ENCODE measurements around the gene FANCC. TPM values are rescaled to one million over a fixed set of nuclear protein-coding genes. Genes with fewer than 3 reads are reported as not detected.
"Not testable (repeated sequence)": the region's sequence is repeated elsewhere in the genome, so short reads cannot be mapped to it uniquely, and the experiment has no call there.

FANCC gene
- total RNA-seq, 4 donors from 2014 or later, result 2.2 to 9.3 (median 6.5) TPM

DNA sequence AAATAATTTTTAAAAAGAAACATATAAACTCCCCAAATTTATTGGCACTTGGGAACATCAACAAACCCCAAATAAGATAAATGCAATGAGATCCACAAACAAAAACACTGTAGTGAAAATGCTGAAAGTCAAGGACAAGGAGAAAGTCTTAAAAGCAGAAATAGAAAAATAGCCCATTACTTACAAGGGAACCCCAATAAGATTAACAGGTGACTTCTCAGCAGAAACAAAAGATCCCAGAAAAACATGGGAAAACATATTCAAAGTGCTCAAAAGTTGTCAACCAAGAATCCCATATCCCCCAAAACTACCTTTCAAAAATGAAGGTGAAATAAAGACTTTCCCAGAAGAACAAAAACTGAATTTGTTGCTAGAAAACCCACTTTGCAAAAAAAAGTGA, 40.0 kb downstream of the FANCC start:
- TF ChIP-seq, protein P1, sequence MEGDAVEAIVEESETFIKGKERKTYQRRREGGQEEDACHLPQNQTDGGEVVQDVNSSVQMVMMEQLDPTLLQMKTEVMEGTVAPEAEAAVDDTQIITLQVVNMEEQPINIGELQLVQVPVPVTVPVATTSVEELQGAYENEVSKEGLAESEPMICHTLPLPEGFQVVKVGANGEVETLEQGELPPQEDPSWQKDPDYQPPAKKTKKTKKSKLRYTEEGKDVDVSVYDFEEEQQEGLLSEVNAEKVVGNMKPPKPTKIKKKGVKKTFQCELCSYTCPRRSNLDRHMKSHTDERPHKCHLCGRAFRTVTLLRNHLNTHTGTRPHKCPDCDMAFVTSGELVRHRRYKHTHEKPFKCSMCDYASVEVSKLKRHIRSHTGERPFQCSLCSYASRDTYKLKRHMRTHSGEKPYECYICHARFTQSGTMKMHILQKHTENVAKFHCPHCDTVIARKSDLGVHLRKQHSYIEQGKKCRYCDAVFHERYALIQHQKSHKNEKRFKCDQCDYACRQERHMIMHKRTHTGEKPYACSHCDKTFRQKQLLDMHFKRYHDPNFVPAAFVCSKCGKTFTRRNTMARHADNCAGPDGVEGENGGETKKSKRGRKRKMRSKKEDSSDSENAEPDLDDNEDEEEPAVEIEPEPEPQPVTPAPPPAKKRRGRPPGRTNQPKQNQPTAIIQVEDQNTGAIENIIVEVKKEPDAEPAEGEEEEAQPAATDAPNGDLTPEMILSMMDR (IDR thresholded peaks at IDR 0.05), result no peak
- TF ChIP-seq POLR2A (IDR thresholded peaks at IDR 0.05), result no peak
- intact Hi-C loops (cut with DNase I), result no loop called here
- Histone ChIP-seq H3K9me3 (peaks cover 0 to 12% (median 0%) of the 10 kb centered on the region in 3 donors), H3K27me3 (no peaks in the 10 kb centered on the region), H3K4me1 (no peaks in the 10 kb centered on the region), H3K36me3 (no peaks in the 10 kb centered on the region), H3K27ac (no peak overlapping the region), H3K4me3 (no peak overlapping the region)
- no peak for DNase-seq

DNA sequence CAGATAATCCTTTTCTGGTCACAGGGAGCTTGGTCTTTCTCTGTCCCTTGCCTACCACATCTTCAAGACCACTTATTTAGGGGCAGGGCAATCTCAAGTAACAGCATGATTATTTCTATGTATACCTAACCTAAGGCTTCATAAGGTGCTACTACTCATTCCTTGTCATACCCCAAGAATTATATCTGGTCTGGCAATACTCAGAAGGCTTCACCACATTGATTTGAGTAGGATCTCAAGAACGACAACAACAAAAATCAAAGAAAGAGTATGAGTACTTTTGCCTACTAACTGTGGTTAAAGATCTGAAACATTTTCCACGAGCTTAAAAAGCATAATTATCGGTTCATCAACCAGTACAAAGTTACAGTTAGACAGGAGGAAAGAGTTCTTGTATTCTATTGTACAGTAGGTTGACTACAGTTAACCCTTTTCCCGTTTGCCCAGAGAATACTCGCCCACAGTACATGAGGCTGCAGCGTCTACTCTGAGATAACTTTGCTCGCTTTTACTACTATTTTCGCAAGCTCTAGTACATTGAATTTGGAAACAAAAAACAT, 41.0 kb downstream of the FANCC start:
- no peak for DNase-seq
- TF ChIP-seq POLR2A (IDR thresholded peaks at IDR 0.05), result no peak
- TF ChIP-seq, protein P1 (IDR thresholded peaks at IDR 0.05), result no peak
- Histone ChIP-seq H3K27ac (no peak overlapping the region), H3K4me1 (no peaks in the 10 kb centered on the region), H3K27me3 (no peaks in the 10 kb centered on the region), H3K9me3 (peaks cover 0 to 11% (median 0%) of the 10 kb centered on the region in 3 donors), H3K36me3 (no peaks in the 10 kb centered on the region), H3K4me3 (no peak overlapping the region)
- WGBS, 2 donors, result 79 to 89% methylated on average over 8 of the region's 8 CpGs
- intact Hi-C loops (cut with DNase I), result no loop called here

DNA sequence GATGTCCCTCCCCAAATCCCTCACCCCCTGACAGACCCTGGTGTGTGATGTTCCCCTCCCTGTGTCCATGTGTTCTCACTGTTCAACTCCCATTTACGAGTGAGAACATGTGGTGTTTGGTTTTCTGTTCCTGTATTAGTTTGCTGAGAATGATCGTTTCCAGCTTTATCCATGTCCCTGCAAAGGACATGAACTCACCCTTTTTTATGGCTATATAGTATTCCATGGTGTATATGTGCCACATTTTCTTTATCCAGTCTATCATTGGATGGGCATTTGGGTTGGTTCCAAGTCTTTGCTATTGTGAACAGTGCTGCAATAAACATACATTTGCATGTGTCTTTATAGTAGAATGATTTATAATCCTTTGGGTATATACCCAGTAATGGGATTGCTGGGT, 43.3 kb downstream of the FANCC start:
- H3K4me3 ChIP-seq; DNase-seq; H3K9me3 ChIP-seq; H3K4me1 ChIP-seq; H3K27ac ChIP-seq; H3K36me3 ChIP-seq; intact Hi-C loops (cut with DNase I); H3K27me3 ChIP-seq: not testable (repeated sequence)
- WGBS, 2 donors, result 95% methylated on average over 2 of the region's 2 CpGs

DNA sequence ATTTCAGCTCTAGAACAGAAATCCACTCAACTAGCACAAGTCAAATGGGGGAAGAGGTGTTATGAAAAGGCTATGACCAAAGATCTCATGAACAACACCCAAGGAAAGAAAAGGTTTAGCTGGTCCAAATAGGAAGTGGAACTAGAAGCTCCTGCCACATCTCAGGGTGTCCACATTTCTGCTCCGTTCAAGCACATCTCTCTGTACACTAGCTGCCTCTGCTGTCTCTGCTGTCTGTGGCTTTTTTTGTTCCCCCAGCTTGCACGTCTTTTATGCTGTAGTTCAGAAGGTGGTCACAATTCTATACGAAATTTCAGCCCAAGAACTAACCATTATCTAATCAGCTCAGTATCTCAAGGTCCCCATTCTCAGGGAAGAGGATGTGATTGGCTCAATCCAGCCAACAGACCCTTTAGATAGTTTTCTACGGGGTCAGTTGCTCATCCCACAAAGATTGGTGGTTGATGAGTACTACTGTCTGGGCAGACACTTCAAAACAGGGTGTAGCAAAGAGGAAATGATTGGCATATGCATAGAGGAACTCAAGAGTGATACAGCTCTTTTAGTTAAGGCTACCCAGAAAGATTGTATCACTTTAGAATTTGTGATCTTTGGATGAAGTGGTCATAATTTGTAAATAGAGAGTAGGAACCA, 44.0 kb downstream of the FANCC start:
- 66 to 79% methylated on average over 4 of the region's 4 CpGs for WGBS, 2 donors
- TF ChIP-seq, protein P1 (IDR thresholded peaks at IDR 0.05), result no peak
- no peak for TF ChIP-seq POLR2A (IDR thresholded peaks at IDR 0.05)
- Histone ChIP-seq H3K4me1 (peaks cover 0 to 3% (median 0%) of the 10 kb centered on the region in 3 donors), H3K27ac (no peak overlapping the region), H3K27me3 (no peaks in the 10 kb centered on the region), H3K9me3 (no peaks in the 10 kb centered on the region), H3K4me3 (no peak overlapping the region), H3K36me3 (no peaks in the 10 kb centered on the region)
- intact Hi-C loops (cut with DNase I), result no loop called here
- no peak for DNase-seq

DNA sequence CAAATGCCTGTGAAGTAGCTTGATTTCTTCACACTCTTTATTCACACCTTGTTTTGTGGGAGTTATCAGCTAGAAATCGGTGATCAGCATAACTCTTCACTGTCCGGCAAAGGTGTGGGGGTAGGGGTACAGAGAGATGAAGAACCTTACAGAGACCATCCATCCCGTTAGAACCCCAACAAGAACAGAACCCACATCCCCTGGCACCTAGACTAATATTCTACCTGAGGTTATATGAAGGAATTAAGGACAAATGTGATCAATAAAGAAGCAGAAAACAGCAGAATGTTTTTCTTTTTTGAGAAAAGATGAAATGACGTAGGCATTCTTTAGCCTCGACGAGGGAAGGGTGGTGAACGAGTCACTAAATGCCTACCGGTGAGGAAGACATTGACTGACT, 44.7 kb downstream of the FANCC start:
- WGBS, 2 donors, result 89 to 96% methylated on average over 8 of the region's 8 CpGs
- Histone ChIP-seq H3K4me1 (peaks cover 0 to 3% (median 0%) of the 10 kb centered on the region in 3 donors), H3K9me3 (no peaks in the 10 kb centered on the region), H3K4me3 (no peak overlapping the region), H3K27me3 (no peaks in the 10 kb centered on the region), H3K36me3 (no peaks in the 10 kb centered on the region), H3K27ac (no peak overlapping the region)
- intact Hi-C loops (cut with DNase I), result no loop called here
- TF ChIP-seq POLR2A (IDR thresholded peaks at IDR 0.05), result no peak
- TF ChIP-seq, protein P1 (IDR thresholded peaks at IDR 0.05), result no peak
- no peak for DNase-seq
